Measurements from ENCODE around the gene CA14.
"Not testable (repeated sequence)": the region's sequence is repeated elsewhere in the genome, so short reads cannot be mapped to it uniquely, and the experiment has no call there.

DNA sequence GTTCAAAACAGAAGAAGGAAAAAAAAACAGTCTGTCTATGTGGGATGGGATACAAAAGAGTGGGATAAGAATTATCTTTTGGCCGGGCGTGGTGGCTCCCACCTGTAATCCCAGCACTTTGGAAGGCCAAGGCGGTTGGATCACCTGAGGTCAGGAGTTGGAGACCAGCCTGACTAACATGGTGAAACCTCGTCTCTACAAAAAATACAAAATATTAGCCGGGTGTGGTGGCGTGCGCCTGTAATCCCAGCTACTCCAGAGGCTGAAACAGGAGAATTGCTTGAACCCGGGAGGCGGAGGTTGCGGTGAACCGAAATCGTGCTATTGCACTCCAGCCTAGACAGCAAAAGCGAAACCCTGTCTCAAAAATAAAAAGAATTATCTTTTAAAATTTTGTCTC, 20.4 kb upstream of the CA14 start:
- not testable (repeated sequence) for TF ChIP-seq CTCF (conservative IDR thresholded peaks at IDR 0.05; ENCODE audit: low read depth, low read length); POLR2A (IDR thresholded peaks at IDR 0.05; ENCODE audit: low read depth, low read length); RAD21 (IDR thresholded peaks at IDR 0.05; ENCODE audit: low read length); CEBPB (IDR thresholded peaks at IDR 0.05; ENCODE audit: low read depth, low read length); MAFK (IDR thresholded peaks at IDR 0.05; ENCODE audit: low read depth, low read length); RCOR1 (IDR thresholded peaks at IDR 0.05; ENCODE audit: insufficient replicate concordance, low read length)
